Midbrain (tissue), 1 donor: ENCODE results near the gene USP50.
"Not testable (repeated sequence)": the region's sequence is repeated elsewhere in the genome, so short reads cannot be mapped to it uniquely, and the experiment has no call there.

Source experiments
- DNase-seq: peaks from one replicate; lab custom pipeline; 2025; lab: John Stamatoyannopoulos, UW

USP50 gene

DNA sequence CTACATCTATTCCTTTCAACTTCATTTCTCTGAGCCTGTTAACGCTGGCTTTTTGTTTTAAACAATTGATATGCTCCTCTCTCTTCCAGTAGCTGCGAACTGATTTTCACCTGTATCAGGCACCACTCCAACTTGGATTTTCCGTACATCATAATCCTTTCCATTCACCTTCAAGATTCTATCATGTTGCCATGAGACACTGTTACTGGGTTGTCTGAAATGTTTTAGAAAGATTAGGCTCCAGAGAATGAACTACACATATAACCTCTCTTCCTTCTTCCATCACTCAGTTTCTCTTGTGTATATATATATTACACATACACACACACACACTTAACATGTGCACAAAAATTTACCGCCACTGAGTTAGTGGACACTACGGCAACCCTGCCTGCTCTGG is at the start of gene USP50:
Gene USP50, minus strand, starts transcription at position 101 of the 400 bp plus-strand sequence. CDS start 141 bp downstream, outside the sequence.
- DNase-seq, result no peak

DNA sequence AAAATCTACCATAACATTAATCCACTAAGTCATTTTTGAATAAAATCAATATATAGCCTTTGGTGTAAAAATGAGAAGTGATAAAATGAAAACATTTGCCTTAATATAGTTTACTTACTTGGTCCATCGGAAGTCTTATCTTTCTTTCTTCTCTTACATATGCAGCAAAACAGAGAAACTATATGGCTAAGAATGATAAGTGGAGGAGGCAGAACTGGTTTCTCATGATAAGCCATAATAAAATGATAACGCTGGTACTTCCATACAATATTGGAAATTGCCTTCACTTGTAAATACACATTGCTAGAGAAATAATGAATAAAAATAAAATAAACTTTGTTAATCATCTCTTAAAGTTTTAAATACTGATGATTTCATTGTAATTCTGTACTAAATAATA is 47.8 kb upstream of the USP50 start:
- no peak for DNase-seq

DNA sequence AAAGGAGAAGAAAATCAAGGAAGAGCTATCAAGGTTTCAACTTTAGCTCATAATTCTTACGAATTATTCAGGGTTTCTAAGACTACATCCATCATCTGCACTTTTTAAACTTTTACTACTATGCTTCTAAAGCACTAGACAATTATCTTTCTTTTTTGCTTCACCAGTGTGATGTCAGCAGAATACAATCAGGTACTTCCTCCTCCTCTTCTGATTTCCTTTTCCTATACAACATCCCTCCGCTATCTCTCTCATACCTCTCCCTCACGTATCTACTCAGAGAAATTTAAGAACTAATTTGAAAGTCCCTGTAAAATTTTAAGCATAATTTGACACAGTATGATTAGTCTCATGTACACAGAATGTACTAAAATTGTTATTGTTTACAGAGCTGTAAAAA is 47.3 kb upstream of the USP50 start:
- no peak for DNase-seq

DNA sequence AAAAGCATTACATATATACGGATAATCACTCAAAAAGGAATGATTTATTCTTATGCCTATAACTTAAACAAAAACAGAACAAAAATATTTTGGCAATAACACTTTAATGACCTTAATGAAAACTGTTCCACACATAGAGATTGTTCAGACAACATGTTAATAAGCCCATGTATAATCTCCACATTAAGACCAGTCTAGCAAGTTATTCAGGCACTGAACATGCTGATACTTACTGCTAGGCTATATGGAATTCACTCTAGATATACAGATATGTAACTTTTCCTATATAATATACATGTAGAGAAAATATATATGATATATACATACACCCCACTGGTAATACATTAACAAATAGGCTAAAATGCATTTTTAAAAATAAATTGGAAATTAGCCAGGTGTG is 43.8 kb upstream of the USP50 start:
- DNase-seq, result no peak

DNA sequence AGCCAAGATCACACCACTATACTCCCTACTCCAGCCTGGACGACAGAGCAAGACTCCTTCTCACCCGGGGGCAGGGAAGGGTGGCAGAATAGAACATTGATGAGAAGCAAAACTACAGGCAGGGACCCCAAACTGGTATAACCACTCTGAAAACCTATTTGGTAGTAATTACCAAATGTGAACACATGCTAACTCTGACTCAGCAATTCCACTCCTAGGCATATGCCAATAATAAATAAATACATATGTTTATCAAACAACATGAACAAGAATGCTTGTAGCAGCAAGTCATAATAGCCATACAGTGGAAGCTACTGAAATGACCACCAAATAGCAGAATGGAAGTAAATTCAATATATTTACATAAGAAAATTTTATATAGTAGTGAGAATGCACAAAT is 31.0 kb upstream of the USP50 start:
- no peak for DNase-seq

DNA sequence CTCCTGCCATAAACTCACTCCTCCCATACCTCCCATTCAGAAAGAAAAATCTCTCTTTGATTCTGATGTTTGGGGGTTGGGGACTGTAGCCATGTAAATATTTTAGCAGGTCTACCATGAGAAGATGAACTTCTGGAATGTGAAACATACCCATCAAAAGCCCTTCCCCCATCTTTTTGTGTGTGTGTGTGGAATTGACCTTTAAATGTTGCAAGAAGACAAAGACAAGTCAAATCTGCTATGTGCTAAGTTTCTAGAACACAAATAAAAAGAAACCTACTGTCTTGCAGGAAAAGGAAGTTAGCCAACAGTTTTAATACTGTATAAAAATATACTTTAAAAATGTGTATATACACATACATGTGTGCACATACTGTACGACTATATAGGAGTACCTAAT is 29.7 kb upstream of the USP50 start:
- DNase-seq, result no peak

DNA sequence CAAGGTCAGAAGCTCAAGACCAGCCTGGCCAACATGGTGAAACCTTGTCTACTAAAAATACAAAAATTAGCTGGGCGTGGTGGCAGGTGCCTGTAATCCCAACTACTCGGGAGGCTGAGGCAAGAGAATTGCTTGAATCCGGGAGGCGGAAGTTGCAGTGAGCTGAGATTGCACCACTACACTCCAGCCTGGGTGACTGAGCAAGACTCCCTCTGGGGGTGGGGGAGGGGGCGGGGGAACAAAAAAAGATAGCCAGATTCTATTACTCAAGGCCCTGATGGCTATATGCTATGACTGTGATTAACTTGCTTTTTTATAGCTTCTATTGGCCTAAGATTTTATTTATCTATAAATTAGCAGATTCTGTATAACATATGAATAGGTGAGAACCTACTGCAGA is 27.4 kb upstream of the USP50 start:
- DNase-seq, result not testable (repeated sequence)

DNA sequence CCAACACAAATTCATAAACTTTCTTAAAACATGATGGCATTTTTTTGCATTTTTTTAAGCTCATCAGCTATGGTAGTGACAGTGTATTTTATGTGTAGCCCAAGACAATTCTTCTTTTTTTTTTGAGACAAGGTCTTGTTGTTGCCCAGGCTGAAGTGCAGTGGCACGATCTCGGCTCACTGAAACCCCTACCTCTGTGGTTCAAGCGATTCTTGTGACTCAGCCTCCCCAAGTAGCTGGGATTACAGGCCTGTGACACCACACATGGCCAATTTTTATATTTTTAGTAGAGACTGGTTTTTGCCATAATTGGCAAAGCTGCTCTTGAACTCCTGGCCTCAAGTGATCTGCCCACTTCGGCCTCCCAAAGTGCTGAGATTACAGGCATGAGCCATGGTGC is 17.3 kb upstream of the USP50 start:
- DNase-seq, result no peak

DNA sequence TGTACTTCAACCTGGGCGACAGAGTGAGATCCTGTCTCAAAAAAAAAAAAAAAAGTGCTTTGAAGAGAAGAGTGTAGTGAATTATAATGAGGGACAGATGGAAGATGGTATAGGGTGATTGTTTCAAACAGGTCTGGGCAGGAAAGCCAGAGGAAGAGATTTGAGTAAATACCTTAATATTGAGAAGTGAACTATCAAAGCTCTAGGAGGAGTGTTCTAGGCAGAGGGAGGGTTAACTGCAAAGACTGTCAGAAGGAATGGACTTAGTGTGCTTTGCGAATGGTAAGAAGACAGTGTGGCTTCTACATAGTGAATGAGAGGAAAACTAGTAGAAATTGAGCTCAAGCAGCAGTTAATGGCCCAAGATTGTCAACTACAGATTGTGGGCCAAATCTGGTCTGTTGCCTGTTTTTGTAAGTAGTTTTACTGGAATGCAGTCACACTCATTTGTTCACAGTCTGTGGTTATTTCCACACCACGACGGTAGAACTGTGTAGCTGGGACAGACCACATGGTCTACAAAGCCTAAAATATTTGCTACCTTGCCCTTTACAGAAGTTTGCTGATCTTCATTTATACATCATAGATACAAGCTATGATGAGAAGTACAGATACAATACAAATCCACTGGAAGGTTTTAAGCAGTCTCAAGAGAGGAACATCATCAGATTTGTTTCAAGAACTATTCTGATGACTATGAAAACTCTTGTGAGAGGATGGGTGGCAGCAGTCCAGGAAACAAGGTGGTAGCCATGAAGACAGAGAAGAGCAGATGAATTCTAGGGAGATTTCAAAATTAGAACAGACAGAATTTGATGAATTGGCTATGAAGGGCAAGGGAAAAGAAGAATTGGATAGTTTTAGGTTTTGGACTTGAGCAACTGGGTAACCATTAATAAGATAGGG is 16.5 kb upstream of the USP50 start:
- no peak for DNase-seq

DNA sequence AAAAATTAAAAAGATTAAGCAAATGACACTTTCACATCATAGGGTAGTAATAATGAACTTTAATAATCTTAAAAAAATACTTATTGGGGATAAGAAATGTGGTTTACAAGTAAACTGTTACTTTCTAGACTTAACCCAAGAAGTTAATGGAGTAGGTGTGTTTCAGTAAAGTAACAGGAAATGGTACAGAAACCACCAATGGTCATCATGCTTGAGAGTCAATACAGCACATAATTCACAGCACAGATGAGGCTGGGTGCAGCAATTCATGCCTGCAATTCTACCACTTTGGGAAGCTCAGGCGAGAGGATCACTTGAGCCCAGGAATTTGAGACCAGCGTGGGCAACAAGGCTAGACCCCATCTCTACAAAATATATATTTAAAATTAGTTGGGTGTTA is 11.5 kb upstream of the USP50 start:
- no peak for DNase-seq

DNA sequence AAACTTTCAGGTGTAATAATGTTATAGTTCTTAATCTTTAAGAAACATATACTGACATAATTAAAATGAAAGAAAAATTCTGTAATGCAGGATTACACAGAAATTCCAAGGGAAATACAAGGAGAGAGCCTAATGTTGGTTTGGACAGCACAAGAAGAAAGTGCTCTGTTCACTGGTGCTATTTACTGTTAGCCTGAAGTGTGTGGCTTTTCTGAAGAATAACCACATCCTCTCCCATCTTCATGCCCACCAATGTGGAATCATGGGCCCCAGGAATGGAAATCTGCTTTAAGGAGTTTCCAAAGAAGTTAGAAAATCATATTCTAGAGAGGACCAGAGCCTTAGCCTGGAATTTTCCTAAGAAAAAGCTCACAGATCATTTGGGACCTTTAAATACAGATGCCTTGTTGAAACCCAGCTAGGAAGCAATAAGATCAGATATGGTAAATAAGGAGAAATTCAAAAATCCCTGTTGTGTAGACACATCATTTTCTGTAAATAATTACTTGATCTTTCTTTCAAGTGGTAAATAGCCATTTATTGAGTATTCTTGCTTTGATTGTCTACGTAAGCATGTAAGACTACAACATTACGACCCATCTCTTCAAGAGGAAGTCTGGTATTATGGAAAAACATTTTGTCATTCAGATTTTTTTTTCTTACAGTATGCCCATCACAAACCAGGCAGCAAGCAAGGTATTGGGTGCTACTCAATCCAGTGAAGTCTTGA is 10.3 kb upstream of the USP50 start:
- no peak for DNase-seq

DNA sequence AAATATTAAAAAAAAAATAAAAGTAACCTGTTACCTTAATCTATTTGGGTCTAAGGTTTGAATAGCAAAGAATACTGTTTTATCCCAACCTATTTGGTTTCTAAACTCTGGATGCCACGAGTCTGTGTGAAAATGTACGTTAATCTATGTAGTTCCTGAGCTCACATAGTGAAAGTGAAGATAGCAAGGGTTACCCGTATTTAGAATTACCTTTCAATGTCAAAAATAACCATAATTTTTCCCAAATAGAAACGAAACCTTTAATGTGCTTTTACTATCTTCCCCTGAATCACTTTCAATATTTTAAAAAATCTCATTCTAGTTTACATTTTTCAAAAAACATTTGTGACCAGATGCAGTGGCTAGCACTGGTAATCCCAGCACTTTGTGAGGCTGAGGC is 5.8 kb upstream of the USP50 start:
- no peak for DNase-seq

DNA sequence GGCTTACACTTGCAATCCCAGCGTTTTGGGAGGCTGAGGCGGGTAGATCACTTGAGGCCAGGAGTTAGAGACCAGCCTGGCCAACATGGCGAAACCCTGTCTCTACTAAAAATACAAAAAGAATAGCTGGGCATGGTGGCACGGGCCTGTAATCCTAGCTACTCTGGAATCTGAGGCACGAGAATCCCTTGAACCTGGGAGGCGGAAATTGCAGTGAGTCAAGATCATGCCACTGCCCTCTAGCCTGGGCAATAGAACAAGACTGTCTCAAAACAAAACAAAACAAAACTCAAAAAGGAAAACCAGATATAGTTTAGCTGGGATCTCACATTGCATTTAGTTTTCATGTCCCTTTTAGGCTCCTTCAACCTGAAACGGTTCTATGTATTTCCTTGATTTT is 2.9 kb upstream of the USP50 start:
- no peak for DNase-seq

DNA sequence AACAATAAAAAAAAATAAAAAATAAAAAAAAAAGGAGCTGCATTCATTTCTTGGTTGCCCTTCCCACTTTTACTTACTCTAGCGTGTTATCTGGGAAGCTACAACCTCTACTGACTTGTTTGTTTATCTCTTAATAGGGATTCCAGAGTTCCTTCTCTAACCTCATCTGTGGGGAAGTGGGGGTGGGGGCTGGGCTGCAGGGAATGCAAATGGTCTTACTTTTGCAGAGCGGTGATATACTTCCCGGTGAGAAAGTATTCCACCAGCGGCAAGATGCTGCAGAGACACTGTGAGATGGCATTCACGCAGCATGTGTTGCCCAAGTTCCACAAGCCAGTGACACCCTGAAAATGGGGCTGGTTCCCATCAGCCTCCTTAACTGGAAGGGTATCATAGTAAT is 2.1 kb downstream of the USP50 start:
- DNase-seq, result no peak

DNA sequence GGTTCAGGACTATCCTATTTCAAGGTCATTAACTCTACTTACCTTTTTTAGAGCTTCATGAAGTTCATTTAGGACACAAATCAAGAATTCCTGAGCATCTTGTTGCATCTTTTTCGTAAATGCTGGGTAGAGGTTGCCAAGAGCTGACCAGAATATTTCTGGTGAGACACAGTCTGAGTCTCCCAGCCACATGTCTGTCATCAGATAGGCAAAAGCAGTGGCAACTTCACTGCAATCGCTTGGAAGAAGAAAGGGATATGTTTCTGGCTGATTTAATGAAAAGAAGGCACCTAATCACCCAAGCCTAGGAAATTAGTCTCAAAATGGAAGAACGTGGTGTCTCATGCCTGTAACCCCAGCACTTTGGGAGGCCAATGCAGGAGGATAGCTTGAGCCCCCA is 2.9 kb downstream of the USP50 start:
- DNase-seq, result no peak

DNA sequence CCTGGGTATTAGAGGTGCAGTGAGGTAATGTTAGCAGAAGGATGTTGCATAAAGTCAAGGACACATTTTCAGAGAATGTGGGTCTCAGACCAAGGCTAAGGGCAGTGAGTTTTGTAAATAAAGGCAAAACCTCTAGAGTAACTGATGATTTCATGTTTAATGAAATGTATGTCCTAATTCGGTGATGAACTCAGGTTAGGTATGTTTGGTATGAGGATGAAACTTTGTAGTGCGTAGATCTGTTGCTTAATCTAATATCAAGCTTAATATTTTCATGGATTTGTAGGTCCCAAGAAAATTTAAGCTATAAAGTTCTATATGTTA is 3.6 kb downstream of the USP50 start:
- DNase-seq, result no peak

DNA sequence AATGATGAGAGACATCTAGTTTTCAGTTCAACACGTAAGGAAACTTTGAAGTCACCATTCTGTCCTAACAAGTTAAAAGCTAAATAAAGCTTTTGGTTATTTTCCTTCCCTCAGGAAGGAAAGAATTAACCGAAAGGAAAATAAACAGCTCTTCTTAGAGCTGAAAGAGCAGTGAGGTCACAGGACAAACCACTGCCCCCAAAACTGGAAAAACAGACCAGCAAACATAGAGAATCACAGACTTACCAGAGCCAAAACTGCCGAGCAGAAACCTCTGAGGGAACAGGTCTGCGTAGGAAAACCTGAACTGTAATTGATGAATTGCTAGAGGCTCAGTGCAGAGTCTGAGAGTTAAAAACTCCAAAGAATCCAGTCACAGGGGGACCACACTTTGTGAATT is 14.7 kb downstream of the USP50 start:
- DNase-seq, result no peak

DNA sequence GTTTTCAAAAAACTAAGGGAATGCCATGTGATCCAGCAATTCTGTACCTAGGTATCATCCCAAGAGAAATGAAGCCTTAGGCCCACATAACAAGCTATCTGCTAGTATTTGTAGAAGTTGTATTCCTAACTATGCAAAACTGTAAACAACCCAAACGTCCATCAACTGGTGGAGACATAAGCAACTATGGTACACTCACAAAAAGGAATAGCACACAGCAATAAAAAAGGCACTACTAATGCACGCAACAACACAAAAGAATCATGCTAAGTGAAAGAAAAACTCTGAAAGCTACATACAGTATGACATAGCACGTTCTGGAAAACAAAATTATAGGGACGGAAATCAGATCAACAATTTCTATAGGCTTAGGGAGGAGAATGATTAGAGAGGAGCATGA is 15.3 kb downstream of the USP50 start:
- no peak for DNase-seq

DNA sequence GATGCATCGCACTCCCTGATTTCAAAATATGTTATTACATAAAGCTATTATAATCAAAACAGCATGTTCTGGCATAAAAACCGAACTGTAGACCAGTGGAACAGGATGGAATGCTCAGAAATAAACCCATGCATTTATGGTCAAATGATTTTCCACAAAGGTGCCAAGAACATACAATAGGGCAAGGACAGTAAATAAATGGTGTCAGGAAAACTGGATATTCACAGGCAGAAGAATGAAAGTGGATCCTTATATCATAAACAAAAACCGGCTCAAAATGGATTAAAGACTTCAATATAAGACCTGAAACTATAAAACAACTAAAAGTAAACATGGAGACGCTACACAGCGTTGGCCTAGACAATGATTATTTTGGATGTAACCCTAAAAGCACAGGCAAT is 22.6 kb downstream of the USP50 start:
- no peak for DNase-seq

DNA sequence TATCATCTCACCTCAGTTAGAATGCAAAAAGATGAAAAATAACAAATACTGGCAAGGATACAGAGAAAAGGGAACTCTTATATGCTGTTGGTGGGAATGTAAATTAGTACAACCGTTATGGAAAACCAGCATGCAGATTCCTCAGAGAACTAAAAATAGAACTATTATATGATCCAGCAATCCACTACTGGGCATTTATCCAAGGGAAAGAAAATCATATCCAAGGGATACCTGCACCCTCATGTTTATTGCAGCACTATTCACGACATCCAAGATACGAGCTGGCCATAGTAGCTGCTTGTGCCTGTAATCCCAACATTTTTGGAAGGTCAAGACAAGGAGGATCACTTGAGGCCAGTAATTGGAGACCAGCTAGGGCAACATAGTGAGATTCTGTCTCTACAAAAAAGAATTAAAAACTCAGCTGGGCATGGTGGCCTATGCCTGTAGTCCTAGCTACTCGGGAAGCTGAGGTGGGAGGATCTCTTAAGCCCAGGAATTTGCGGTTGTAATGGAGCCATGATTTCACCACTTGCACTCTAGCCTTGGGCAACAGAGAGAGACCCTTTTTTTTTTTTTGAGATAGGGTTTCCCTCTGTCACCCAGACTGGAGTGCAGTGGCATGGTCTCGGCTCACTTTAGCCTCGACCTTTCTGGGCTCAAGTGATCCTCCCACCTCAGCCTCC is 26.6 kb downstream of the USP50 start:
- no peak for DNase-seq

DNA sequence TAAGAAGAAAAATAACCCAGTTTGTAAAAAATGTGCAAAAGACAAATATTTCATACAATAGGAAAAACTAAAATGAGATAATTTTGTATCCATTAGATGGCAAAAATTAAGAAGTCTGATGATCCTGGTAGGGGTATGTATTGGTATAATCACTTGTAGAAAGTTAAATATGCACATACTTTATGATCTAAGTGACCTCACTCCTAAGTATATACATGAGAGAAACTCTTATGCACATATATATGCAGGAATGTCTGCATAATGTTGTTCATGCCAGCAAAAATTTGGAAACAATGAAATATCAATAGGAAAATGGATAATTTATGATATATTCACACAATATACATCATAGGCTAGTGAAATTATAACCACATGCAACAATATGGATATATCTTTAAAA is 33.5 kb downstream of the USP50 start:
- no peak for DNase-seq

DNA sequence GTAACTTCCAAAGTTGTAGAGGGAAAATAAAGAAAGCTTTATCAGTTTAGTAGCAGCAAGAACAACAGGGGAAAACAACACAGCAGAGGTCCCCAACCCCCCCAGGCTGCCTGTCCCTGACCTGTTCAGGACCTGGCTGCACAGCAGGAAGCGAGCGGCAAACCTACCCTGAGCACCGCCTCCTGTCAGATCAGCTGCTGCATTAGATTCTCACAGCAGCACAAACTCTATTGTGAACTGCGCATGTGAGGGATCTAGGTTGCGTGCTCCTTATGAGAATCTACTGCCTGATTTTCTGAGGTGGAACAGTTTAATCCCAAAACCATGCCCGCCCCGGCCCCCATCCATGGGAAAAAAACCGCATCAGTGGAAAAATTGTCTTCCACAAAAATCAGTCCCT is 40.3 kb downstream of the USP50 start:
- DNase-seq, result no peak

DNA sequence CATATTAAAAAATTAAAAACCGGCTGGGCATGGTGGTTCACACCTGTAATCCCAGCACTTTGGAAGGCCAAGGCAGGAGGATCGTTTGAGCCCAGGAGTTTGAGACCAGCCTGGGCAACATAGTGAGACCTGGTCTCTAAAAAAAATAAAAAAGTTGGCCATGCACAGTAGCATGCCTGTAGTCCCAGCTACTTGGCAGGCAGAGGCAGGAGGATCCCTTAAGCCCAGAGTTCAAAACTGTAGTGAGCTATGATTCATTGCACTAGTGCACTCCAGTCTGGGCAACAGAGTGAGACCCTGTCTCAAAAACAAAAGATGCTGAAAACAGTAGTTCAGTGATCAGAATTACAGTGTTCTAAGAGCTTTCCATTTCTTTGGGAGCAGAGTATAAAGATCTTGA is 40.8 kb downstream of the USP50 start:
- not testable (repeated sequence) for DNase-seq
